DMS79 treated with DMSO at 0.1 percent for 48 hours (cell line): ENCODE measurements around the gene ZMIZ2.
"Not testable (repeated sequence)": the region's sequence is repeated elsewhere in the genome, so short reads cannot be mapped to it uniquely, and the experiment has no call there.

Experiments used
- DNase-seq: peaks from one replicate; lab custom pipeline; 2025; lab: John Stamatoyannopoulos, UW

ZMIZ2 gene

GRCh38 chr7:44748045-44748947 lies at the start of gene ZMIZ2:
Gene ZMIZ2 (plus strand): TSS chr7:44748847. CDS start chr7:44756250, 7,403 bp downstream.
- peak; percentile 95 for DNase-seq

DNA sequence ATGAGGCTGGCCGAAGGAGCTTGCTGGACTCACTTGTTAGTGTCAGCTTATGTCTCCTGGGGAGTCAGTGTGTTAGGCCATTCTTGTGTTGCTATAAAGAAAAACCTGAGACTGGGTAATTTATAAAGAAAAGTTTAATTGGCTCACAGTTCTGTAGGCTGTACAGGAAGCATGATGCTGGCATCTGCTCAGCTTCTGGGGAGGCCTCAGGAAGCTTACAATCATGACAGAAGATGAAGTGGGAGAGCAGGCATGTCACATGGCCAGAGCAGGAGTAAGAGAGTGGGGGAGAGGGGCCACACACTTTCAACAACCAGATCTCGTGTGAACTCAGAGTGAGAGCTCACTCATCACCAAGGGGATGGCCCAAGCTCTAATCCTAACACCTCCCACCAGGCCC lies 49.0 kb upstream of the ZMIZ2 start:
- DNase-seq, result not testable (repeated sequence)

- DNase-seq, result no peak
These were observed 48.3 kb upstream of the ZMIZ2 start for GRCh38 chr7:44700322-44700721.

DNA sequence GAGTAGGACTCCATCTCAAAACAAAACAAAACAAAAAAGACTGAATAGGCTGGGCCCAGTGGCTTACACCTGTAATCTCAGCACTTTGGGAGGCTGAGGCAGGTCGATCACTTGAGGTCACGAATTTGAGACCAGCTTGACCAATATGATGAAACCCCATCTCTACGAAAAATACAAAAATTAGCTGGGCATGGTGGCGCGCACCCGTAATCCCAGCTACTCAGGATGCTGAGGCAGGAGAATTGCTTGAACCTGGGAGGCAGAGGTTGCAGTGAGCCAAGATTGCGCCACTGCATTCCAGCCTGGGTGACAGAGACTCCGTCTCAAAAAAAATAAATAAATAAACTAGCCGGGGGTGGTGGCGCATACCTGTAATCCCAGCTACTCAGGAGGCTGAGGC lies 45.3 kb upstream of the ZMIZ2 start:
- DNase-seq, result not testable (repeated sequence)

GRCh38 chr7:44703921-44704320 lies 44.7 kb upstream of the ZMIZ2 start:
- DNase-seq, result no peak

DNA sequence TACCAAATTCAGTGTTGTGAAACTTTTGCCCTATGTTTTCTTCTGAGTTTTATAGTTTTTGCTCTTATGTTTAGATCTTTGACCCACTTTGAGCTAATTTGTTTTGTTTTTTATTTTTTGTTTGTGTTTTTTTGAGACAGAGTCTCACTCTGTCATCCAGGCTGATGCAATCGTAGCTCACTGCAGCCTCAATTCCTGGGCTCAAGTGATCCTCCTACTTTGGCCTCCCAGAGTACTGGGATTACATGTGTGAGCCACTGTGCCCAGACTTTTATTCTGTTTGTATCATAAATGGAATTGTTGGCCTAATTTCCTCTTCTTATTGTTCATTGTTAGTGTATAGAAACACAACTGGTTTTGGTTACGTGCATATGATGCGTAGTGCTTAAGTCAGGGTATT lies 43.2 kb upstream of the ZMIZ2 start:
- no peak for DNase-seq

DNA sequence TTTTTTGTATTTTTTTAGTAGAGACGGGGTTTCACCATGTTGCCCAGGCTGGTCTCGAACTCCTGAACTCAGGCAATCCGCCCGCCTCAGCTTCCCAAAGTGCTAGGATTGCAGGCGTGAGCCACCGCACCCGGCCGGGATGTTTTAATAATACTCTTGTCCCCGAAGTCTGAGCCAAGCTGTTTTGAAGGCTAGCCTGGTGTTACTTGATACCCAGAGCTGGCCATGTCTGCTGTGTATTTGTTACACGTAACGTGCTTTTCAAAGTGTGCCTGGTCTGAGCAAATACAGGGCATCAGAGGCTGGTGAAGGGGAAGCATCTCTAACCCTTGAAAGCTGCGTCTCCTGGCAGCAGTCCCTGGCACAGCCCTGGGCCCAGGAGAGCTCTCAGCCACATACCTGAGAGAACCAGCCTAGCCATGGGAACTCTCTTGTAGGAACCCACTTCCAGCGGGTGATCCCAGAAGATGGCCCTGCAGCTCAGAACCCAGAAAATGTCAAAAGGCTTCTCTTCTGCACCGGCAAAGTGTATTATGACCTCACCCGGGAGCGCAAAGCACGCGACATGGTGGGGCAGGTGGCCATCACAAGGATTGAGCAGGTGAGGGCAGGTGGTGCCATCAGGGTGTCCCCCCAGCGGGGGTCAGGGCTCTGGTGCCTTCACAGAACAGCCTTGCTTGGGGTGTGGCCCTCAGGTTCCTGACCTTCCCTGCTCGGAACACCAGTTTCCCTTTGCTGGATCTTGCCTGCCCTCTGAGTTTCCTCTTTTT lies 41.7 kb upstream of the ZMIZ2 start:
- no peak for DNase-seq

GRCh38 chr7:44707558-44708230 lies 41.0 kb upstream of the ZMIZ2 start:
- no peak for DNase-seq

DNA sequence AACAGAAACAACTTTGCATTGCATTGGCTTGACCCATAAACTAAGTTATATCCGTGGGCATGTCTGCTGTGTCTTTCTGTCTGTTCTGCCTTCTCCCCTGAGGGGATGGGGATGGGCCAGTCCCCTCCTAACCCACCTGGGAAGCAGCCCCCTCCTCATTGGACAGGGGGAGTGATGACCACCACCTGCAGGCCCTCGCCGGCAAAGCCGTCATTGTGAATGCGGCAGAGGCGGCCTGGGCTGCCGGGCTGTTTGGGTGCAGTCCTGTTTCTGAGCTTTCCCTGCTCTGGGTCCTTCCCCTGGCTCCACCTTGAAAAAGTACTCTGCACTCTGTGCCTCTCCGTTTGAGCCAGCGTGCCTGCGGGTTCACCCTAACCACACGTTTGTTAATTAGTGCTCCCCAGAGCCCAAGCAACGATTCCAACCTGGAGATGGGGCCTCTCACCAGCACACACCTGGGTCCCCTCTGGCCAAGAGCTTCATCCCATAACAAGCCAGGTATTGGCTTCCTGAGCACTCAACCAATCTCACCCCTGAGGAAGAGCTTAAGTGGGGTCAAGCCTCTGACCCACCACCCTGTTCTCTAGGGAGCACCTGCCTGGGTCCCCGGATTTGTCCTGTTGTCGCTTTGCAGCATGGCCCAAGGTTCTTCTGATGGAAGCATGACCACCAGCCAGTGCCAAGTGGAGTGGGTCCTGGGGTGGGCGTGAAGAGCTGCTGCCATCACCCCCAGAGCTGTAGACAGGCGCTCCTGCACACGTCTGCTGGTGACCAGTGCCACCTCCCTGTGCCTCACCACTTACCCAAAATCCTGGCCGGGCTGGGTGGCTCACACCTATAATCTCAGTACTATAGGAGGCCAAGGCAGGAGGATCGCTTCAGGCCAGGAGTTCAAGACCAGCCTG lies 39.4 kb upstream of the ZMIZ2 start:
- DNase-seq, result no peak

DNA sequence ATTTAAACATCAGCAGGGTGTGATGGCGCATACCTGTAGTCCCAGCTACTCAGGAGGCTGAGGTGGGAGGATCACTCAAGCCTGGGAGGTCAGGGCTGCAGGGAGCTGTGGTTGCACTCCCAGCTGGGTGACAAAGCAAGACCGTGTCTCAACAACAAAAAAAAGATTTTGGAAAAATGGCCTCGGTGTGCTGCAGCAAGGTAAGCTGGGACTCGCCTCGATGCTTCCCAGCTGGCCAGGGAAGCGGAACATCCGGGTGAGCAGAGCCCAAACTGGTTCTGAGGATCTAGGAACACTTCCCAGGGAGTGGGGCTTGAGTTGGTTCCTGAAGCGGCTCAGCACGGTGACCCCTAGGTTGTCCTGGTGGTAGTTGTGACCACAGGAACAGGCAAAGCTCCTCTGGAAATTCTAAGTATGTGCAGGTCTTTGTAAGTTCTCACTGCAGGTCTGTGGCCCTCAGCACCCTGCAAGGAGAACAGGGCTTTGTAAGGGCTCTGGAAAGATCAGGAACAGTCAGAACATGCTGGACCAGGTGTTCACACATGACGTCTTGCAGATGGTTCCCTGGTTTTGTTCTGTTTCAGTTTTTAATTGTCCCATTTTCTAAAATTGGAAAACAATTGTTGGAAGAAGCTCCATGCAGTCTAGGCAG lies 38.6 kb upstream of the ZMIZ2 start:
- no peak for DNase-seq

DNA sequence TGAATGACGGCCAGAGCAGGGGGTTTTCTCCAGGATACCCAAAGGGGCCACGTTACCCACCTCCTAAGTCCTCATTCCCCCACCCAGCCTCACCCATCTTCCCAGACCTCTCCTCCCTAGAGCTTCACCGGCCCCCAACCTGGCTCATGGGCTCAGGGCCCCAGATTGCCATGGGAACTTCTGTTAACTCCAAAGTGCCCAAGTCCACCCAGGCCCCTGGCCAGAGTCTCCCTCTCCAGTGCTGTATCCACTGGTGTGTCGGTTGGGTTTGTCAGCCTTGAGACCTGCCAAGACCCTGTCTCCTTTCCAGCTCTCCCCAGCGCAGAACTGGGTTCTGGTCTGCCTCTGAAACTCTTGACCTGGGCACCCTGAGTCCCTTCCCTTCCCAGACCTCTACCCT lies 37.1 kb upstream of the ZMIZ2 start:
- no peak for DNase-seq

GRCh38 chr7:44712012-44712411 lies 36.6 kb upstream of the ZMIZ2 start:
- no peak for DNase-seq

DNA sequence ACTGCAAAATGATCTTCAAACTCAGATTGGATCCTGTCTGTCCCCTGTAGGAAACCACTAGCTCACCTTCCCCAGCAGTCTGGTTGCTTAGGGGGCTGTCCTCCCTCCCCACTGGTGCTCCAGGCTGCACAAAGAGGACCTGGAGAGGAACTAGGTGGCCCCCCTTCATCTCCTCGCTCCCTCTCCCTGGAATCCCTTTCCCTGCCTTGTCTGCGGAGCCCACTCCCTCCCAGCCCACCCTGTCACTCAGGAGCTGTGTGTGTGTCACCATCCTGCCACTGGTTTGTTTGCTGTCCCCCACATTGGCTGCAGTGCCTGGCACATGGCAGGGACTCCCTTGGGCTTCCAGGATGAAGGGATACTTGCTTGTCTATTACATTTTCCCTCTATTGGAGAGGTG lies 35.5 kb upstream of the ZMIZ2 start:
- DNase-seq, result no peak

GRCh38 chr7:44713680-44714335 lies 34.8 kb upstream of the ZMIZ2 start:
- DNase-seq, result no peak

GRCh38 chr7:44716205-44716604 lies 32.4 kb upstream of the ZMIZ2 start:
- no peak for DNase-seq

- DNase-seq, result no peak
These were observed 28.3 kb upstream of the ZMIZ2 start for GRCh38 chr7:44720301-44720700.

DNA sequence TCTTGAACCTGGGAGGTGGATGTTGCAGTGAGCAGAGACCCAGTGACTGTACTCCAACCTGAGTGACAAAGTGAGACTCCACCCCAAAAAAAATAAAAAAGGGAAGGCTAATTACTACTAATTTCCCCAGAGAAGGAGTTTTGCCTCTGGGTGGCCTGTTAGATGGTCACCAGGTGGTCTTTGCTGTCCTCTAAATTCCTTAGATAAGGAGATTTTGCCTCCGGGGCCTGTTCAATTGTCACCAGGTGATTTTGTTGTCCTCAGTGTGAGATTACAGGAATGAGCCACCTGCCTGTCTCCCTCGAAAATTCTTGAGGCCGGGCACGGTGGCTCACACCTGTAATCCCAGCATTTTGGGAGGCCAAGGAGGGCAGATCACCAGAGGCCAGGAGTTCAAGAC lies 24.4 kb upstream of the ZMIZ2 start:
- DNase-seq, result no peak

GRCh38 chr7:44726250-44726649 lies 22.4 kb upstream of the ZMIZ2 start:
- DNase-seq, result not testable (repeated sequence)

GRCh38 chr7:44727158-44727936 lies 21.3 kb upstream of the ZMIZ2 start:
- no peak for DNase-seq

- DNase-seq, result no peak
These were observed 20.7 kb upstream of the ZMIZ2 start for GRCh38 chr7:44727937-44728262.
